ENCODE results near the gene CLTCL1. TPM values are rescaled to one million over a fixed set of nuclear protein-coding genes. Genes with fewer than 3 reads are reported as not detected.

Gene CLTCL1
- total and polyA plus RNA-seq, 9 of the 15 experiments (the other 6 are each of a cell fraction or from before 2014, with no cell fraction given): 1.1 to 11.7 (median 5.0) TPM

GRCh38 chr22:19291580-19292457, at the start of gene CLTCL1 (continued):
- TF ChIP-seq ETV6 (IDR thresholded peaks at IDR 0.05; ENCODE audit: borderline replicate concordance in 1 of 2, low read depth in 2 of 2, low read length in 1 of 2) (0 out of 4 replicates have a peak, but pooled peaks of 1 of the 2 experiments have one; percentile 34), ETV6 (CRISPR knock-in tag; IDR thresholded peaks at IDR 0.05; ENCODE audit: borderline replicate concordance) (peak; percentile 90; the same call in 1 of the 2 replicates), NR1H2 (CRISPR knock-in tag; IDR thresholded peaks at IDR 0.05) (no peak), NONO (IDR thresholded peaks at IDR 0.05; ENCODE audit: low read depth in 2 of 2, low read length in 1 of 2) (peak; percentile 49 to 93; a peak in 3 of 4 replicates), OTX1 (CRISPR knock-in tag; IDR thresholded peaks at IDR 0.05) (peak; percentile 19; the same call in 1 of the 2 replicates), ZNF717 (CRISPR knock-in tag; IDR thresholded peaks at IDR 0.05) (no peak), ZFPM2 (CRISPR knock-in tag; IDR thresholded peaks at IDR 0.05) (no peak), TCFL5 (CRISPR knock-in tag; conservative IDR thresholded peaks at IDR 0.05) (peak; percentile 77; the same call in 1 of the 2 replicates), TRIM24 (IDR thresholded peaks at IDR 0.05) (peak in 1 of 2 experiments; percentile 55; a peak in 3 of 4 replicates), BACH1 (tag; IDR thresholded peaks at IDR 0.05) (no peak), ARID3A (IDR thresholded peaks at IDR 0.05; ENCODE audit: borderline replicate concordance, low read depth, low read length) (no peak; the same call in 1 of the 2 replicates), CTBP1 (IDR thresholded peaks at IDR 0.05; ENCODE audit: borderline replicate concordance) (peak; percentile 89), TEAD2 (tag; IDR thresholded peaks at IDR 0.05) (no peak; the same call in 1 of the 2 replicates), SUPT5H (IDR thresholded peaks at IDR 0.05) (peak; percentile 89), SLC30A9 (CRISPR knock-in tag; IDR thresholded peaks at IDR 0.05) (no peak), CREM (IDR thresholded peaks at IDR 0.05; ENCODE audit: low read depth) (peak; percentile 62), POLR2AphosphoS2 (IDR thresholded peaks at IDR 0.05; ENCODE audit: low read length) (no peak), ASH1L (IDR thresholded peaks at IDR 0.05; ENCODE audit: borderline replicate concordance, low read depth, partially characterized antibody) (no peak), BRD9 (IDR thresholded peaks at IDR 0.05; ENCODE audit: low read depth, partially characterized antibody) (peak; percentile 92), PTTG1 (tag; IDR thresholded peaks at IDR 0.05; ENCODE audit: low read depth) (no peak), KLF10 (CRISPR knock-in tag; IDR thresholded peaks at IDR 0.05) (no peak), CREB1 (IDR thresholded peaks at IDR 0.05) (0 out of 2 replicates have a peak, but pooled peaks have one; percentile 49), CREB1 (CRISPR knock-in tag; IDR thresholded peaks at IDR 0.05) (no peak), XRCC3 (IDR thresholded peaks at IDR 0.05) (no peak; the same call in 1 of the 2 replicates), ZNF239 (CRISPR knock-in tag; IDR thresholded peaks at IDR 0.05) (peak; percentile 64), ZBTB1 (CRISPR knock-in tag; IDR thresholded peaks at IDR 0.05; ENCODE audit: borderline replicate concordance, low read depth) (no peak), CBX2 (IDR thresholded peaks at IDR 0.05; ENCODE audit: insufficient read depth, low read length, poor library complexity, severe bottlenecking) (no peak)
- TF ChIP-seq, protein P1, sequence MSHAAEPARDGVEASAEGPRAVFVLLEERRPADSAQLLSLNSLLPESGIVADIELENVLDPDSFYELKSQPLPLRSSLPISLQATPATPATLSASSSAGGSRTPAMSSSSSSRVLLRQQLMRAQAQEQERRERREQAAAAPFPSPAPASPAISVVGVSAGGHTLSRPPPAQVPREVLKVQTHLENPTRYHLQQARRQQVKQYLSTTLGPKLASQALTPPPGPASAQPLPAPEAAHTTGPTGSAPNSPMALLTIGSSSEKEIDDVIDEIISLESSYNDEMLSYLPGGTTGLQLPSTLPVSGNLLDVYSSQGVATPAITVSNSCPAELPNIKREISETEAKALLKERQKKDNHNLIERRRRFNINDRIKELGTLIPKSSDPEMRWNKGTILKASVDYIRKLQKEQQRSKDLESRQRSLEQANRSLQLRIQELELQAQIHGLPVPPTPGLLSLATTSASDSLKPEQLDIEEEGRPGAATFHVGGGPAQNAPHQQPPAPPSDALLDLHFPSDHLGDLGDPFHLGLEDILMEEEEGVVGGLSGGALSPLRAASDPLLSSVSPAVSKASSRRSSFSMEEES (CRISPR knock-in tag; IDR thresholded peaks at IDR 0.05): no peak; the same call in 1 of the 2 replicates
